Uterus (tissue), 4 donors: Measurements from ENCODE around the gene CIC. TPM values are rescaled to one million over a fixed set of nuclear protein-coding genes. Genes with fewer than 3 reads are reported as not detected.
"Not testable (repeated sequence)": the region's sequence is repeated elsewhere in the genome, so short reads cannot be mapped to it uniquely, and the experiment has no call there.

ENCODE experiments used
- DNase-seq, 2 donors: peaks; one replicate each; pipeline ENCODE4 v3.0.0-alpha.2; 2019 to 2020
- H3K27ac ChIP-seq, 2 donors: fragments of 200-600 bp; sonication (generic); 1 replicate in 1 of 2; 2 replicates in 1 of 2; pipeline ENCODE4 v1.5.1; 2016 to 2018
- H3K27me3 ChIP-seq, 2 donors: fragments of 200-600 bp; sonication (generic); one replicate each; pipeline ENCODE4 v1.5.1; 2018 to 2019; ENCODE audit warnings: control low read depth in 1 of 2
- H3K36me3 ChIP-seq, 2 donors: fragments of 200-600 bp; sonication (generic); one replicate each; pipeline ENCODE4 v1.5.1; 2019; ENCODE audit warnings: control low read depth in 1 of 2
- H3K4me1 ChIP-seq, 2 donors: fragments of 200-600 bp; sonication (generic); one replicate each; pipeline ENCODE4 v1.5.1; 2018 to 2019; ENCODE audit warnings: control low read depth in 1 of 2
- H3K4me3 ChIP-seq, 2 donors: fragments of 200-600 bp; sonication (generic); 1 replicate in 1 of 2; 2 replicates in 1 of 2; pipeline ENCODE4 v1.5.1; 2018 to 2019; ENCODE audit warnings: mild to moderate bottlenecking in 1 of 2
- H3K9me3 ChIP-seq, 2 donors: fragments of 200-600 bp; sonication (generic); one replicate each; pipeline ENCODE4 v1.5.1; 2019; ENCODE audit warnings: control low read depth in 1 of 2
- CTCF ChIP-seq, 4 experiments: fragments of 200-600 bp in 2 of 4; fragments of 450-650 bp in 2 of 4; sonication (generic) in 2 of 4; IDR thresholded peaks; one replicate each; pipeline ENCODE4 v1.5.1; 2016 to 2019; ENCODE audit warnings: antibody characterized with exemption in 4 of 4, mild to moderate bottlenecking in 2 of 4, moderate library complexity in 1 of 4
- POLR2A ChIP-seq, 2 donors: fragments of 450-650 bp; IDR thresholded peaks; one replicate each; pipeline ENCODE4 v1.6.1; 2016; ENCODE audit warnings: antibody characterized with exemption in 2 of 2, mild to moderate bottlenecking in 1 of 2, moderate library complexity in 1 of 2
- intact Hi-C: fragments of 100-400 bp; cut with DNase I; formaldehyde crosslinking; loops from one replicate; pipeline ENCODE4 v1.15.1; 2023; ENCODE audit warnings: low total_unique reads
- total RNA-seq, 4 donors: library from RNA; depleted of rRNA in 3 of 4; stranded (reverse); fragments of >200 nt in 3 of 4; gene quantifications; one replicate each; pipeline versions ENCODE4 v1.1.0 to v1.2.4, GENCODE V29; 2014 to 2023
- donor health status: DM: yes; HTN: yes; CAD: no.

CIC gene
- total RNA-seq, 4 donors from 2014 or later: 28.7 to 155 (median 47.4) TPM

DNA sequence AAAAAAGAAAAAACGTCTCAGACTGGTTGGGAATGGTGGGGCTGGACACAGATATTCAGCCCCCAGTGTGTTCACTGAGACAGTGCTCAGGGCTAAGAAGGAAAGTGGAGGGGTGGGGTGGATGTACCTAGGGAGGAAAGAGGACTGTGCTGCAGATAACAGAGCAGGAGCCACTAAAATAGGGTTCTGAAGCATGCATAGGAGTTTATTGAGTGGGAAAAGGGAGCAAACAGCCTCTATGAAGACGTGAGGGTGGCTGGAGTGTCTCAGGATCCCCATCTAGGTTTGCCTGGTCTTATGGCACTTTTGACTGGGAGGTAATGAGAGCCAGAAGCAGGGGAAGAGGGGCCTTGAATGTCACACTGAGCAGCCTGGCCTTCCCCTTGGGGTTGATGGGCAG is 59.8 kb downstream of the CIC start:
- Histone ChIP-seq H3K27ac (no peak overlapping the region), H3K4me1 (peaks cover 0 to 17% of the 10 kb centered on the region in 2 donors), H3K27me3 (peaks cover 8 to 12% of the 10 kb centered on the region in 2 donors), H3K4me3 (no peak overlapping the region), H3K9me3 (no peaks in the 10 kb centered on the region), H3K36me3 (no peaks in the 10 kb centered on the region)
- DNase-seq: no peak
- intact Hi-C loops: no loop called here
- TF ChIP-seq CTCF (IDR thresholded peaks at IDR 0.05) (no peak), POLR2A (IDR thresholded peaks at IDR 0.05) (no peak)

DNA sequence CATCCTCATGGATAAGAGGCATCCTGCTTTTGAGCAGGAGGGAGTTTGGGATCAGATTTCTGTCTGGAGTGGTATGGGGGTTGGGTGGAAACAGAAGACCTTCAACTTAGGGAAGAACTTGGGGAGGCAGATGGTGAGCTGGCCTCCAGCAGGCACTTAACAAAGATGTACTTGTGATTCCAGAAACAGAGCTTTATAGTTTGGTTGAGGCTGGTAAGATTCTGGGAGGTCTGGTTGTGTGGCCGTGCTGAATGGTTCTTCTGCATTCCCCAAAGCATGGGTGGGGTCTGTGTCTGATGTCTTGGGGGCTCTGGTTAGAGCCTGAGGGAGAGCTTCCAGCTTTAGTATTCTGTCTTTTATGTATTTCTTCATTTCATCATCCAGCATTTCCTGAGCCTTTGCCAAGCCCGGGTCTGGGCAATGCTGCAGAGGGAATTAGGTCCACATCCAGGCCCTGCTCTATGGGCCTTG is 61.2 kb downstream of the CIC start:
- DNase-seq: no peak
- TF ChIP-seq CTCF (IDR thresholded peaks at IDR 0.05) (no peak), POLR2A (IDR thresholded peaks at IDR 0.05) (no peak)
- Histone ChIP-seq H3K27ac (no peak overlapping the region), H3K4me3 (no peak overlapping the region), H3K27me3 (no peaks in the 10 kb centered on the region), H3K9me3 (no peaks in the 10 kb centered on the region), H3K36me3 (no peaks in the 10 kb centered on the region), H3K4me1 (peaks cover 0 to 8% of the 10 kb centered on the region in 2 donors)
- intact Hi-C loops: no loop called here

GRCh38 chr19:42331333-42331732 is 62.3 kb downstream of the CIC start:
- intact Hi-C loops, H3K27me3 ChIP-seq, DNase-seq, H3K4me3 ChIP-seq, H3K9me3 ChIP-seq, H3K4me1 ChIP-seq, H3K27ac ChIP-seq, H3K36me3 ChIP-seq: not testable (repeated sequence)

- intact Hi-C loops: no loop called here
- peaks cover 0 to 8% of the 10 kb centered on the region in 2 donors for H3K4me1 ChIP-seq
- TF ChIP-seq POLR2A (IDR thresholded peaks at IDR 0.05) (no peak), CTCF (IDR thresholded peaks at IDR 0.05) (no peak)
Measured at GRCh38 chr19:42332059-42332458, 63.0 kb downstream of the CIC start.

GRCh38 chr19:42333018-42333417 is 64.0 kb downstream of the CIC start:
- no peak overlapping the region for H3K4me3 ChIP-seq
- DNase-seq: no peak
- no peaks in the 10 kb centered on the region for H3K9me3 ChIP-seq
- no peak for TF ChIP-seq CTCF (IDR thresholded peaks at IDR 0.05)
- no peak for TF ChIP-seq POLR2A (IDR thresholded peaks at IDR 0.05)
- H3K36me3 ChIP-seq: no peaks in the 10 kb centered on the region
- no peak overlapping the region for H3K27ac ChIP-seq
- no peaks in the 10 kb centered on the region for H3K4me1 ChIP-seq
- H3K27me3 ChIP-seq: no peaks in the 10 kb centered on the region
- intact Hi-C loops: no loop called here

More at GRCh38 chr19:42332059-42332458, 63.0 kb downstream of the CIC start:
- H3K27me3 ChIP-seq: no peaks in the 10 kb centered on the region
- no peak overlapping the region for H3K27ac ChIP-seq
- no peaks in the 10 kb centered on the region for H3K36me3 ChIP-seq
- no peak for DNase-seq
- H3K9me3 ChIP-seq: no peaks in the 10 kb centered on the region
- no peak overlapping the region for H3K4me3 ChIP-seq
